AG10803 (cell line): ENCODE measurements around the gene RGS17.

Source experiments
- DNase-seq: peaks from one replicate; pipeline ENCODE4 v3.0.0; 2010; ENCODE audit warnings: low read depth
- H3K4me3 ChIP-seq: 2 replicates; pipeline ENCODE4 v1.5.1; 2011; ENCODE audit warnings: mild to moderate bottlenecking, low read length, control low read depth
- CTCF ChIP-seq: conservative IDR thresholded peaks from 2 replicates; pipeline ENCODE4 v1.5.1; 2011; ENCODE audit warnings: mild to moderate bottlenecking, low read length, control low read depth, inconsistent platforms

Gene RGS17

GRCh38 chr6:153058909-153059308 lies 72.2 kb downstream of the RGS17 start:
- no peak for TF ChIP-seq CTCF
- DNase-seq, result no peak
- H3K4me3 ChIP-seq, result no peak overlapping the region

GRCh38 chr6:153058291-153058690 lies 72.8 kb downstream of the RGS17 start:
- H3K4me3 ChIP-seq, result no peak overlapping the region
- DNase-seq, result no peak
- TF ChIP-seq CTCF, result no peak

- DNase-seq, result no peak
- H3K4me3 ChIP-seq, result no peak overlapping the region
- no peak for TF ChIP-seq CTCF
Observed at GRCh38 chr6:153056308-153056707, 74.8 kb downstream of the RGS17 start.

GRCh38 chr6:153051801-153052200 lies 79.3 kb downstream of the RGS17 start:
- peak; percentile 16 for DNase-seq
- H3K4me3 ChIP-seq, result no peak overlapping the region

GRCh38 chr6:153048631-153049030 lies 82.5 kb downstream of the RGS17 start:
- no peak overlapping the region for H3K4me3 ChIP-seq
- no peak for TF ChIP-seq CTCF
- DNase-seq, result no peak

More at GRCh38 chr6:153051801-153052200, 79.3 kb downstream of the RGS17 start:
- no peak for TF ChIP-seq CTCF

- no peak for TF ChIP-seq CTCF
- DNase-seq, result no peak
- no peak overlapping the region for H3K4me3 ChIP-seq
Observed at GRCh38 chr6:153047386-153047785, 83.7 kb downstream of the RGS17 start.

GRCh38 chr6:153045271-153045670 lies 85.8 kb downstream of the RGS17 start:
- DNase-seq, result no peak
- TF ChIP-seq CTCF, result no peak
- H3K4me3 ChIP-seq, result no peak overlapping the region
